GM21526 (cell line): ENCODE data around the gene DRGX.

ENCODE experiments used
- ATAC-seq: cut with Tn5 transposase; IDR thresholded peaks from one replicate; pipeline ENCODE4 v1.9.1; 2021; ENCODE audit warnings: moderate library complexity; ENCODE audit not compliant: unreplicated experiment, low FRiP score

DRGX gene

DNA sequence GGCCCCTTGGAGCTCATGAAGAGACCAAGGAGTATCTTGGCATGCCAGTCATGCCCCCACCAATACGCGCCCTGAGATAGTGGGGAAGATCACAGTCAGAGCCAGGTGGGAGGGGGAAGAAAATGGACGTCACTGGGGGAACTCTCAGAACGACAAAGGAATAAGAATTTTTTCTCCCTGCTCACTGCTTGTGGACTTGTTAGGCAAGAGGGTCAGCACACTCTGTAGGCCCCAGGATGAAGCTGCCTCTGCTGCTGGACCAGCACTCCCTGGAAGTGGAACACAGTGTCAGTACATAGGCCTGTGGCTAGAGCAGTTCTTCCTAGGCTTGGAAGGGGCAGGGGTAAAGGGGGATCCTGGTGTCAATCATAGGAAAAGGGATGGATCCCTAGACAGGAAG, 46.5 kb downstream of the DRGX start:
- ATAC-seq, result no peak

DNA sequence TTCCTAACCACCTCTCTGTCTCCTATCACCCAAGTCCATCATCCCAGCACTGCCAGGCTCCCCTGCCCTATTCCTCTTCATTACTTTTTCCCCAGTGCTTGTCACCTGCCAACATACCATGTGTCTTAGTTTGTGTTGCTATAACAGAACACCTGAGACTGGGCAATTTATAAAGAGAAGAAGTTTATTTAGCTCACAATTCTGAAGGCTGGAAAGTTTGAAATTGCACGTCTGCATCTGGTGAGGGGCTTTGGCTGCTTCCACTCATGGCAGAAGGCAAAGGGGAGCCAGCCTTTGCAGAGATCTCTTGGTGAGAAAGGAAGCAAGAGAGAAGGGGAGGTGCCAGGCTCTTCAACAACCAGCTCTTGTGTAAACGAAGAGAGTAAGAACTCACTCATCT, 47.3 kb downstream of the DRGX start:
- ATAC-seq, result no peak

DNA sequence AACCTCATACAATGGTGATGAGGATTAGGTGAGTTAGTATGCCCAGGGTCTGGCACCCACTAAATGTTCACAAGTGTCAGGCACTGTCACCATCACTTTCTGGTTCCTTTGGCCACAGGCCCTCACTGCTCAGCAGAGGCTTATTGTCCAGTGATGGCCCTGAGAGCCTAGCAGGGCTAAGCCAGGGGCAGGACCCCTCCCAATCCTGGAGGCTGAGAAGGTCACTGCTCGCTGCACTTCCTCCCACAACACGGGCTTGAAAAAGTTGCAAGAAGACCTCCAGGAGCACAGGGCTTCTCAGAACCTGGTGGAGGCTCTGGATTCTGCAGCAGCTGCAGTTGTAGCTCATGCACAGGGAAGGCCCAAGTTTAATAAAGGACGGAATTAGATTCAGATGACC, 48.1 kb downstream of the DRGX start:
- ATAC-seq, result no peak

DNA sequence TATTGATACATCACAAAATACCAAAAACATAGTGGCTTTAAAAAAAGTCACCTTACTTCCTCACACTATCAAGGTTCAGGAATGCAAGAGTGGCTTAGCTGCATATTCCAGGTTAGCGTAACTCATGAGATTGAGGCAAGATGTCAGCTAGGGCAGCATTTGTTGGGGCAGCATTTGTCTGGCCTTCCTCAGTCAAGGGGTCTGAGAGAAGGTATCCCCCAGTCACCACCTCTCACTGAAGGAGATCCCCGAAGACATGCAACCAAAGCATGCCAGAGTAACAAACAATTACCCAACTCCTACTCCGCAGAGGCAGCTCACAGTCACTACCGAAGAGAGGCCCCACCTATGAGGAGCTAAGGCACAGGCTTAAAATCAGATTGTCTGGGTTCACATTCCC, 48.5 kb downstream of the DRGX start:
- no peak for ATAC-seq

DNA sequence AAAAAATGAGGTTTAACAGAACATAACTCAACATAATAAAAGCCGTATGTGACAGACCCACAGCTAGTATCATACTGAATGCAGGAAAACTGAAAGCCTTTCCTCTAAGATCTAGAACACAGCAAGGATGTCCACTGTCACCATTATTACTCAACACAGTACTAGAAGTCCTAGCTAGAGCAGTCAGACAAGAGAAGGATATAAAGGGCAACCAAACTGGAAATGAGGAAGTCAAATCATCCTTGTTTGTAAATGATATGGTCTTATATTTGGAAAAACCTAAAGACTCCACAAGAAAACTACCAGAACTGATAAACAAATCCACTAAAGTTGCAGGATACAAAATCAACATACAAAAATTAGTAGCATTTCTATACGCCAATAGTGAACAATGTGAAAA, 51.0 kb downstream of the DRGX start:
- no peak for ATAC-seq

DNA sequence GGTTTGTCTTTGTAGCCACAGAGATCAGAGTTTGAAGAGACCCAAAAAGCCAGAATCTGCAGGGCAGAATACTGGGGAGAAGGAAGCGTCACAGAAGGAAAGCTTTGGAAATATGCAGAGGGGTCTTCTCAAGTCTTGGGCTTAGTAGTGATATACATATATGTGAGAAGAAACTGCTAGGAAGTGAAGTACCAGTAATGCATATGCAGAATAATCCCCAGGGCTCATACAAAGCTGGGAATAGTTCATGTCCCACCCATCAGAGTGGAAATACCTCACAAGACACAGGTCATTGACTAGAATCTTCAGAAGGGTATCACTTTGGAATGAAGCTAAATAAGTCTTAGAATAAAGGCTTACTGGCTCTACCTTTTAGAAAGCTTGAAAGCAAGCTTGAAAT, 57.3 kb downstream of the DRGX start:
- no peak for ATAC-seq

DNA sequence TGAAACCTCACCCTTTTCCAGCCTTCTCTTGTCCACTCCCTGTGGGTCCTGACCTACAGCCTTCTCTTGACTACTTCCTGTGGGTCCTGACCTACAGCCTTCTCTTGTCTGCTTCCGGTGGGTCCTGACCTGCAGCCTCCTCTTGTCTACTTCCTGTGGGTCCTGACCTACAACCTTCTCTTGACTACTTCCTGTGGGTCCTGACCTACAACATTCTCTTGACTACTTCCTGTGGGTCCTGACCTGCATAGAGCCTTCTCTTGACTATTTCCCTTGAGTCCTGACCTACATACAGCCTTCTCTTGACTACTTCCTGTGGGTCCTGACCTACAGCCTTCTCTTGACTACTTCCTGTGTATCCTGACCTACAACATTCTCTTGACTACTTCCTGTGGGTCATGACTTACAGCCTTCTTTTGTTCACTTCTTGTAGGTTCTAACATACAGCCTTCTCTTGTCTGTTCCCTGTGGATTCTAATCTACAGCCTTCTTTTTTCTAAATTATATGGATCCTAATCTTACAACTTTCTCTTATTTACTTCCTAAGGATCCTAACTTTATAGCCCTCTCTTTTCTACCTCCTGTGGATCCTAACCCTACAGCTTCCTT, 60.4 kb downstream of the DRGX start:
- no peak for ATAC-seq

DNA sequence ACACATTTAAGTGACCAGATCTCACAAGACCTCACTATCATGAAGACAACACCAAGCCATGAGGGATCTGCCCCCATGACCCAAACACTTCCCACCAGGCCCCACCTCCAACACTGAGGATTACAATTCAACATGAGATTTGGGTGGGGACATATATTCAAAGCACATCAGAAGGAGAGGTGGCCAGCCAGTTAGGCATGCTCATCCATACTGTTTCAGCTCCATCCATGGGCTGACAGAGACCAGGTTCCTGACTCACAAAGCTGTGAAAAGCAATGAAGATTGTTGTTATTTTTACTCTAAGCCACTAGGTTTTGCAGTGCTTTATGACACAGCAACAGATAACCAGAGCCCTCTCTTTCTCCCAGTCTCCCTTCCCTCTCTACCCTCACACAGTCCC, 60.9 kb downstream of the DRGX start:
- no peak for ATAC-seq

DNA sequence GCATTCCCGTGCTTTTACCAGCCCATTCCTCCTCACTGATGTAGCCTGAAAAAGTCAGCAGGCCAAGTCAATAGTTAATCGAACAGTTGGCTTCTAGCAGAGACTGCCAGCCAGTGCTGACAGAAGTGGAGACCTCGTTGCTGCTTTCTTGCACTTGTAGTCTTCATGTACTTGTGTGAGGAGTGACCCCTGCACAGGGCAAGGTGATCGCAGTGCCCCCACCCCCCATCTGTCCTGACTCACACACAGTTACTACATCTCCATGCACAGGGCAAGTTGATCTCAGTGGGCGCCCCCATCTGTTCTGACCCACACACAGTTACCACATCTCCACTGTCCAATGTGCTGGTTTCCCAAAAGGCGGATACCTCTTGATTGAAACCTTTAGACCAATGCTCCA, 62.7 kb downstream of the DRGX start:
- ATAC-seq, result no peak

DNA sequence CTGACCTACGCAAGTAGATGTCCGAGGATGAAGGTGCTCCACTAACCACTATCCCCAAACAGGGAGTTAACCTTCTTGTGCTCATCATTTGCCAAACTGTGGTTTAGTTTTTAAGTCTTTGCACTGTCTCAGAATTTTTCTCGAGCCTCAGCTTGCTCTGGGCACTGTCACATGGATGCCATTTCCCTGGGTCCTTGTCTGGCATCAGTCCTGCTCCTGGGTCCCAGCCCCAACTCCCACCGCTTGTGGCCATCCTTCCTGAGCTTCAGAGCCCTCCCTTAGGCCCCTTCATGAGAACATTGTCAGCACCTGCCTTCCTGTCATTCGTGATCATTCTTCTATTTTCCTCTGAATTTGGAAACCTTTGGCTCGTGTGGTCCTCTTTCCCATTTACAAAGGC, 63.1 kb downstream of the DRGX start:
- ATAC-seq, result no peak

DNA sequence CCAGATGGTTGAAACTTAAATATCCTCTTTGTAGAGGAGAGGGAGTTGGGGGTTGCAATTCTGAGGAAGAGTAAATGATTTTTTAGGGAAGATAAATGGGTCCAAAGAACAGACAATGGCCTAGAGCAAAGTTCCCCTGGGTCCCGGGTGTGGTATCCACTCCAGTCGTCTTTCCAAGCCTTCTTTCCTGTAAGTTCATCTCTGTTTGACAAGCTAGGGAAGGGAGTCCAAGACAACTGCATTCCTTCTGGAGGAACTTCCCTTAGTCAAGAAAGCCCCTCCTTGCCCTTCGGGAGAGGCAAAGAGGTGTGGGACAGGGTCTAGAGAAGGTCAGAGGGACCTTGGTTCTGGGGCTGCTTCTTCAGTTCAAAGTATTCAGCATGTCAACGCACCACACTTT, 63.6 kb downstream of the DRGX start:
- ATAC-seq, result no peak

DNA sequence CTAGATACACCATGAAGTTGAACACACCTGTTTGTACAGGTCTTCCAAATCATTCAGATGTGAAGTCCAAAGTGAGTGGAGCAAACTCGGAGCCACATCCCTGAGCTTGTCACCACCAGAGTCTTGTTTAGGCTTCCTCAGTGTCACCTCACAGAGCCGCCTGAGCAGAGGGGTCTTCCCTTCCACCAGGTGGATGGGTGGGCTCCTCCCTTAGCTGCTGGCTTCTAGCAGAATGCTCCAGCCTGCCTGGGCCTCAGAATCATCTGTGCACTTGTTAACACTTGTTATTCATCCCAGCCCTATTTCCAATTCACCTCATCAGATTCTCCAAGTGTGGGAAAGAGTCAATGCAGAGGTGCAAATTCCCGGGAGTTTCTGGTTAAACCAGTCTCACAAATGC, 64.5 kb downstream of the DRGX start:
- ATAC-seq, result no peak

DNA sequence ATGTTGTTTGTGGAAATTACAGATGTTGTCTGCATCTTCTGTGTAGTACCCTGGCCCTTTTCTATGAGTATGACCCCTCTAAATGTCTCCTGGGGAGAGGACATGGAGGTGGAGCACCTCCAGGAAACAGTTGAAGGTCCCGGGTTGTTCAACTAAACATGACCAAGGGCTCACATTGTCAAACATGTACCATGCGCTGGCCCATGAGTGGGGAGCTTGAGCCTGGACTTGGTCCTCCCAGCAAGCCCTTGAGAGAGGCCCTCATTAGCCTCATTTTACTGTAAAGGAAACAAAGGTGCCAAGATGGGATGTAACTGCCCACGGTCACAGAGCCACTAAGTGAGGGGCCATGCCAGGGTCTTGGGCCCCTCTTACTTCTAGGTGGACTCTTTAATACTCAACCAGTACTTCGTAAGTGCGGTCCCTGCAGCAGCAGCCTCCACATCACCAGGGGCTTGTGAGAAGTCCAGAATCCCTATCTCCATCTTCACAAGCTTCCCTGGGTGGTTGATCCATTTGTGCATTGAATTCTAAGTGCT, 65.7 kb downstream of the DRGX start:
- ATAC-seq, result no peak

DNA sequence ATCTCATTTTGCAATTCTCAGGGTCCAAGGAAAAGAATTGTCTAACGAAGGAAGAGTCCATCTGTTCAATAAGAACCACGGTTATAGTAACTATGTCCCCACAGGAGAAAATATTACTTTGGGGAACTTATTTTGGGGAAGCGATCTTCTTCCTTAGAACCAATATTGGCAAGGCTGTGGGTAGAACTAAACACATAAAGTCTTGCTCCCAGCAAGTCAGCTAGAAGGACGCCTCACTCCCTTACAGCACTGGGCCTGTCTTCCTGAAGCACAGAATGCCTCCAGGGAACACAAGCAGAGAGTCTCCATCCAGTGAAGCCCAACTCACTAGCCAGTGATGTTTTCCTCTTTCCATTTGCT, 66.8 kb downstream of the DRGX start:
- no peak for ATAC-seq

DNA sequence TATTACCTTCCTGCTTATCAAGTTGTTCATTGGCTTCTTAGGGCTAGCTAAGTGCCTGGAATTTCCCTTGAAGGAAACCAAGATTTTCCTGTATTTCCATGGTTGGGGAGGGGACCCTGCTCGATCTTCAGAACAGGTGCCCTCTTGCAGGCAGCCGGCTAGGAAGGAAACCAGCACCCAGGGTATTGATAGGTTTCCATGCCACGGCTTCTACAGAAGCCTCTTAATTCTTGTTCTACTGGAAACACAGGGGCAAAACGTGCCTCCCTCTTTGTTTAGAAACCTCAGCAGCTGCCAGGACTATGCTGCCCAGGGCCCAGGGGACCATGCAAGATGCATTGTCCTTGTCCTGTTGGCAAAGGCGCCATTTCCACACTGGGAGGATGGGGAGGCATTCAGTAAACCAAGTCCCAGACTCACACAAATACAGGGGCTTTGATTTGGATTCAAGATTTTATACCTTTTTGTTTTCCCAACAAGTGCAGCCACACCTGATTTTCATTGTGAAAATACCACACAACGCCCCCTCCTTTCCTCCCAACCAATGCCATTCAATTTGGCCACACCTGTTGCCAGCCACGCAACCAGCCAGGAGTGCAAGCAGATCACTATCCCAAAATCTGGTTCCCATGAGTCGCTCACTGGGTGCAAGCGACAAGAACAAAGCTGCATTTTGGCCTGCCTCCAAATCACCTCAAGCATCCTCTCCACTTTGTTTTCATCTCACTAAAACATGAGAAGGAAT, 67.3 kb downstream of the DRGX start:
- ATAC-seq, result no peak

DNA sequence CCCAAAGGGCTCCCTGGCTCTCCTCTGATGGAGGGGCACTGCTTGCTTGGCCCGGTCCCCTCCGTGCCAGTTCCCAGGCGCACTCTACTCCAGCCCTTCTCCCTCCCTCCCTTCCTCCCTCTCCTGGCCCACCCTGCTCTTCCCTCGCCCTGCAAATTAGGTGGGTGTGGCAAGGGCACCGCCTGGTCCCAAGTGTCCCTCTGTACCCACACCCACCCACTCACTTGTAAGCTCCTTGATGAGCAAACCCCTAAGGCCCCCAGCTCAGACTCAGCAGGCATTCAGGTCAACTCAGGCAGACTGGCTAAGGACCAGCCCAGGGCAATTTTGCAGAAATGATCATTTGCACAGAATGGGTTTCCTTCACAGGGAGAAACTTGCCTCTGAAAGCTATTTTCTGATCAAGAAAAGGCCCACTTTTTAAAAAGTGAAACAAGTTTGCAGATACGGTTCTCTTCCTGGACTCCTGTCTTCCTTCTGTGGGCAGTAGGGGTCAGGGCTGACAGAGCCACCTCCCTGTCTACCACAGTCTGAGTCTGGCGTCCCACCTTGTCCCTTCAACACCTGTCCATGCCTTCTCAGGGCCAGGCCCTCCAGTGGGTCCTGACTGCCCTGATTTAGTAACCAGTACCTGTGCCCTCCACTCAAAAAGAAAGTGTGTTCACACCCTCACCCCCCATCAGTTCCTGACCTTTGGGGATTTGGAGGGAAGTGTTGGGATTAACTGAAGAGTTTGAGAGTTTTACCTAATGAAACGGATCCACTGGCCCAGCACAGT, 68.7 kb downstream of the DRGX start:
- ATAC-seq, result no peak

DNA sequence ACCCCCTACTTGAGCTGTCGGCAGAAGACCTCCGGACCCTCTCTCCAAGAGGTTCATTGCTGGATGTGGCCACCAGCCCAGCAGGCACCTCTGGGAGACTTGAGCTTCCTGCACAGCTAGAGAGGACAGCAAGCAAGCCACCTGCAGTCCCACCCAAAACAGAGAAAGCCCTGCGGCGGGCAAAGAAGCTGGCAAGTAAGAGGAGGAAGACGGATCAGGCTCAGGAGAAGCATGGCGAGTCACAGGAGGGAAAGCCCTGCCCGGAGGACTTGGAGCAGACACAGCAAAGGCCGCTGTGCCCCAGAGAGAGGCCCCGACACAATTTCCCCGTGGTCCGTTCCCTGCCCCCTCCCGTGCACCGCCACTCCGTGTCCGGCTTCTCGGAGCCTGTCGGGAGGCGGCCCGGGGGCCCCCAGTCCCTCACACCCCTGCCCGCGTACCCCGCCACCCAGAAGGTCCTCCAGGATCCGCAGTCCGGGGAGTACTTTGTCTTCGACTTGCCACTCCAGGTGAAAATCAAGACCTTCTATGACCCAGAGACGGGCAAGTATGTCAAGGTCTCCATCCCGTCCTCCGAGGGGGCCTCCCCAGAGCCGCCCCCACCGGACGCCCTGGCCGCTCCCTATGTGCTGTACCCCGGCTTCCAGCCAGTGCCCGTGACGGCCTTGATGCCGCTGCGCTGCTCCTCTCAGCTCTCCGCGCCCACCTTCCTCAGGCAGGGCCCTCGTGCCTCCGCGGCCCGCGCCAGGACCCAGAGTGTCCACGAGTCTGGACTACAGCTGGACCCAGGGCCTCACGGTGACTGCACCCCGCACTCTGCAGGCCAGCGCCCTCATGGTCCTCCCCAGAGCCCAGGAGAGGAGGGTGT, 69.7 kb downstream of the DRGX start:
- ATAC-seq, result no peak

DNA sequence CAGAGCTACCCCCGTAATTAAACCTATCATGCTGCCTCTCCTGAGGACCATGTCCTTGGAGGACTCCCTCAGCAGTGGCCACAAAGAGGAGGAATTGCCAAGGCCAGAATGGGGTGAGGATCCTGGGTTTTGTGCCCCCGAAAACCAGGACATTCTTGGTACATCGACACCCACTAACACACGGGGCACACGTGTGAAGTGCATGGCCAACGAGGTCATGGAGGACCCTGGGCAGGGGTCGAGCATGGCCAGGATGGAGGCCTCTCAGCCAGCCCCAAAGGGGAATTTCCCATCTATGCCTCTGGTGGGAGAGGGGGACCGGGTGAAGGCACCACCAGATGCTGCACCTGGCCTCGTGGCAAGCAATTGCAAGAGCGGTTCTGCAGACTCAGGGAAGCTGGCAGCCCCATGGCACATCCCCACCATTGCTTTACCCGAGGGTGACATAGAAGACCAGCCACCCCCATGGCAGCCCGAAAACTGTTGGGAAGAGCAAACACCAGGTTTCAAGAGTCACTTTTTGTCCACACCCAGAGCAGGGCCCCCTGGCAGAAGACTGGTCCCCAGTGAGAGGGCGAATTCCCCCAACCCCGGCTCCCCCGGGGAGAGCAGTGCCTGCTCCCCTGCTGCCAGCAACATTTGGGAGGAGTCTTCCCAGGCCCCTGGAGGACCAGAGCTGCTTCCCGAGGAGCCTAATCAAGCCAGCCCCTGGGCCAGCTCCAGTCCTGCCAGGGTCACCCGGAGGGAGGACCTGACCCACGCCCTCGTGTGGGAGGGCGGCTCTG, 70.6 kb downstream of the DRGX start:
- ATAC-seq, result no peak

DNA sequence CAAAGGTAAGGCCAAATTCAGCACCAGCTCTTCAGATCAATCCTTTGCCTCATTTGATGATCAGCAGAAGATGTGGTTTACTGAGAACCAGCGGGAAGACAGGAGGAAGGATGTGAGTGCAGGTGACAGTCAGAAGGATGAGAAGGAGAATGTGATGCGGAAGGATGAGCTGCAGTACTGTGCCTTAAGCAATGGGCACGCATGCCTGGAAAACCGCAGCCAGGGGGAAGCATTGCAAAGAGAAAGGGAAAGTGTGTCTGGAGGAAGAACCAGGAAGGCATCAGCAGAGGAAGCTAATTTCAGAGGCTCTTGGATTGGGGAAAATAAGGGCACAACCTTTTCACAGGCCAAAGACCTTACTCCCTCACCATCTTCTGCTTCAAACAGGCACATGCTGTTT, 71.2 kb downstream of the DRGX start:
- no peak for ATAC-seq

DNA sequence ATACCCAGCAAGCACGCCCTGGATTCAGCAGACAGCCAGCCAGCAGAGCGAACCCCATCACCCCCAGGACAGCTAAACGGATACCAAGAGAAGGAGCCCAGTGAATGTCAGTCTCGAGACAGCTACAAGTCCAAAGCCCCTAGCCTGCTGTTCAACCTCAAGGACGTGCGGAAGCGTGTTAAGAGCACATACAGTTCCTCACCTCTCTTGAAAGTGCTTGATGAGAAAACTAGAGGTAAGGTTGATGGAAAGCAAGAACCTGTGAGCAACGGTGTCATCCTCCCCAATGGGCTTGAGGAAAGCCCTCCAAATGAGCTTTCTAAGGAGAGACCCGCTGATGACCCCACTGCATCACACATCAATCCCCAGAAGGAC, 72.0 kb downstream of the DRGX start:
- ATAC-seq, result no peak
